KBM-7 (cell line): ENCODE measurements around the gene SPC25.
A peak's percentile ranks its signal among the peaks of the same experiment; 100 is the strongest.
"Not testable (repeated sequence)": the region's sequence is repeated elsewhere in the genome, so short reads cannot be mapped to it uniquely, and the experiment has no call there.

Source experiments
- DNase-seq: peaks from one replicate; pipeline ENCODE4 v3.0.0-alpha.2; 2015
- in situ Hi-C: fragments of 300-500 bp; cut with MboI; formaldehyde crosslinking; loops from 2 replicates; pipeline ENCODE4 v1.14.3; 2020; ENCODE audit warnings: low sequenced_read_pairs, low pct_unique_long_range_greater_than_20kb, mixed read lengths

SPC25 gene, protein sequence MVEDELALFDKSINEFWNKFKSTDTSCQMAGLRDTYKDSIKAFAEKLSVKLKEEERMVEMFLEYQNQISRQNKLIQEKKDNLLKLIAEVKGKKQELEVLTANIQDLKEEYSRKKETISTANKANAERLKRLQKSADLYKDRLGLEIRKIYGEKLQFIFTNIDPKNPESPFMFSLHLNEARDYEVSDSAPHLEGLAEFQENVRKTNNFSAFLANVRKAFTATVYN

DNA sequence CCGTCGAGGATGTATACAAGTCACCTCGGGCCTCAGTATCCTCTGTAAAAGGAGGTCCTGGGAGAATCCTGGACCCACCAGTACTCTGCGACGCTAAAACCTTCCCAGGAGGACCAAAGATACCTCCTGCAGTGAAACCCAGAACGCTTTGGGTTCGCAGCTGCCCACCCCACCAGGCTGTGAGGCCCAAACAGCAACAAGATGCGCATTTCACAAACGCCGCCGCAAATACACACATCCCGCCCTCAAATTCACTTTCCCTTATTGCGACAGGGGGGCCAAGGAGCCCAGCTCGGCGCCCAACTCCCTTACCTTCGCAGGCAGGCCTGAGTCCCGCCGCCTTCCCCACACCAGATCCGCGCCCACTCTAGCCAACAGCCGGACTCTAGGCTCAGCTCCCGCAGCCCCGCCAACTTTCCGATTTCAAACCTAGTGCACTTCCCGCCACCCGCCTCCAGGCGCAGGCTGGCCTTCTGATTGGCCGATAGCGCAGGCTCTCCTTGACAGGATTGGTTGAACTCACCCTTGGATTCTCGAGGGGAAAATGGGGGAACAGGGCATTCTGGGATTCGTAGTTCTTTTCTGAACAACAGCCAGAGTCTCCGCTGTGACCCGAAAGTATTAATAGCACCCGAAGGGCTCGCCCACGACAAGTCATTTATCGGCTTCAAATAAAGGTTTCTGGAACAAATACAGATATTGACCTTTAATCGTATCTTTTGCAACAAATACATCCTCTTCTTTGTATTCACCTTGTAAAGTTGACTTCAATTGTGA is at the start of gene SPC25:
SPC25 (minus strand) TSS at position 425 of the 777 bp plus-strand sequence. CDS start 911 bp downstream, outside the sequence.
- DNase-seq: peak; percentile 94
- in situ Hi-C loops: no loop called here

DNA sequence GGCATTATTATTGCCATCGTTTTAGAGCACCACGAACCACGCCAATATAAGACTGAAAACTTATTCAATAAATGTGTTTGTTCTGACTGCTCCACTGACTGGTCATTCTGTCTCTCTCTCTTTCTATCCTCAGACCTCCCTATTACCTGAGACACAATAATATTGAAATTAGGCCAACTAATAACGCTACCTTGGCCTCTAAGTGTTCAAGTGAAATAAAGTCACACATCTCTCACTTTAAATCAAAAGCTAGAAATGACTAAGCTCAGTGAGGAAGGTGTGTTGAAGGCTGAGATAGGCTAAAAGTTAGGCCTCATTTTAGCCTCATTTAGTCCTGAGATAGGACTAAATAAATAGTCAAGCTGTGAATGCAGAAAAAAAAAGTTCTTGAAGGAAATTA is 49.7 kb upstream of the SPC25 start:
- in situ Hi-C loops: no loop called here
- no peak for DNase-seq

DNA sequence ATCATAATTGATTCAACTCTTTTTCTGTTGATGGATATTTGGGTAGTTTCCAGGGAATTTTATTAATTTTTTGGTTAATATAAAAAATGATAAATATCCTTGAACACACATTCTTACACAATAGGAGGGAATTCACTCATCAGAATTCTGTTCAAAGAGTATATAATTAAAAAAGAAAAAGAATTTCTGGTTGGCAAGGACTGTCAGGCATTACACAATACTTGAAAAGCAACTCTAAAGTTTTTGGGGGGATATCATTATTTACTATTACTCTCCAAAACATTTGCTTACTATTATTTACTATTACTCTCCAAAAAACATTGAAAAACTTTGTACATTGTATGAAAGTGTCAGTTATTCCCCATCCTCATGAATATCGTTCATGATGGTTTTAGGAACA is 48.8 kb upstream of the SPC25 start:
- in situ Hi-C loops: no loop called here
- DNase-seq: no peak

DNA sequence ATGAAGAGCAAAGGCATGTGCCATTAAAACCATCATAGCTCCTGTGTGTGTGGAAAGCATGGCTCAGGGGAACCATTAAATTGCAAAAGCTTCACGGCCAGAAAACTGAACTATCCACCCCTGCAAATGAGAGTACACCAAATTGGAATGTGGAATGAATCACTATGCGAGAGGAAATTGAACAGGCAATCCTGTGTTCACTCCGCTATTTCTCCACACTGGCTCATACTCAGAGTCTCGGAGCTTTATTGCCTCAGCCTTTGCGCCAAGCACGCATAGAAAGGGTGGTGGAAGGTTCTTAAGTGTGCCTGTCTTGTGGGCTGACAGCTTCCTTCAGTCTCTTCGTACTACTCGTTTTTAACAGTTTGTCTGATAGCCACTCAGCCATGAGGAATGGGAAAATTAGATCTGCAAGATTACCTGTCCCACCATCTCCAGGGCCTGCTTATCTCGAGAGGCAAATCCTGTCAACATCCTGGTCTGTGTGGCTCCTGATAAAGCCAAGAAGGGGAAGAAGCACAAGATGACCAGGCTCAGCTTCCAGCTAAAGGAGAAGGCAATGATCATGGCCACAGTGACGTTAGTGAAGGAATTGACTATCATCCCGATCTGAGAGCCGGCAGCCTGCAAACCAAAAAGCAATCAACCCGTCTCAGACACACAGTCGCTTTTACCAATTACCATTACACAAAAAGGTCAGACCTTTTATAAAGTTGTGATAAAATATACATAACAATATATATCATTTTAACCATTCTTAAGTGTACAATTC is 45.8 kb upstream of the SPC25 start:
- in situ Hi-C loops: no loop called here
- DNase-seq: peak; percentile 27

DNA sequence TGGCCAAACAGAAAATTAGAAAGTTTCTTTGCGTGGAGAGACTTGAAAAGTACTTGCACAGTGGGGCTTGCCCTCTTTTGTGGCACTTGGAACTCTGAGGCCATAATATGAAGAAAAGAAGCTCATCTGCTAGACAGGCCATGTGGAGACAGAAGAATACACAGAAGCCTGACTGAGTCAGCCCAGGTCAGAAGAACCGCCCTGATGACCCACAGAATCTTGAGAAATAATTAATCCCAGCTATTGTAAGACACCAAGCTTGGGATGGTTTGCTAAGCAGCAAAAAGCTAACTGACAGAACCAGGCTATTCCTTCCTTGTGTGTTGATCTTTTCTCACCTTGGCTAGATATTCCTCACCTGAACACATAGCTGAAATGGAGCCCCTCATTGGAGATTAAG is 44.6 kb upstream of the SPC25 start:
- in situ Hi-C loops: no loop called here
- DNase-seq: no peak

DNA sequence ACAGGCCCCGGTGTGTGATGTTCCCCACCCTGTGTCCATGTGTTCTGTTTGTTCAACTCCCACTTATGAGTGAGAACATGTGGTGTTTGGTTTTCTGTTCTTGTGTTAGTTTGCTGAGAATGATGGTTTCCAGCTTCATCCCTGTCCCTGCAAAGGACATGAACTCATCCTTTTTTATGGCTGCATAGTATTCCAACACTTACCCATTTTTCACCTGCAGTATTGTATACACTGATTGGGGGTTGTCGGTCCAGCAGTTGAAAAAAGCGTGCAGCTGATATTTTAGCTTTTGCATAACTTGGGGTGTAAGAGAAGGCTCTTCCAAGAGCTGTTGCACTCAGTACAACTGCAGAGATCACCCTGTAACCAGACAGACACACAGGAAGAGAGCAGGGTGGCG is 41.9 kb upstream of the SPC25 start:
- in situ Hi-C loops: not testable (repeated sequence)

DNA sequence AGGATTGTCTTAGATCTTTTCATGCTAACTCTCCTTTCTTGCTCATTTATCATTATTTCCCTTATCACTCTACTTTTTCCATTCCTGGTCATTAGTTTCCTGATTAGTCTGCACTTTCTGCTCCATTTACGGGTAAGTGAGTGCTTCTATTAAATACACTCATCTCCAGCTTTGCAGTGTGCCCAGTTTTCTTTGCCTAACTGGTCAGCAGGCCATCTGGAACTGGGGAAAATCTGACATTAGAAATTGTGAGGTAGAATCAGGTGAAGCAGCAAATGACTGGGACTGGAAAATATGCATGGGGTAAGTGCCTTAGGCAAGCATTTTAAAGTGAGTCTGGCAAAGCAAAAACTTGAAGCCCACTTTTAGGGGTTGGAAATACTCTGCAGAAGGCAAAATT is 40.0 kb upstream of the SPC25 start:
- in situ Hi-C loops: no loop called here
- no peak for DNase-seq

More for the DNA sequence above, 41.9 kb upstream of the SPC25 start:
- DNase-seq: not testable (repeated sequence)

DNA sequence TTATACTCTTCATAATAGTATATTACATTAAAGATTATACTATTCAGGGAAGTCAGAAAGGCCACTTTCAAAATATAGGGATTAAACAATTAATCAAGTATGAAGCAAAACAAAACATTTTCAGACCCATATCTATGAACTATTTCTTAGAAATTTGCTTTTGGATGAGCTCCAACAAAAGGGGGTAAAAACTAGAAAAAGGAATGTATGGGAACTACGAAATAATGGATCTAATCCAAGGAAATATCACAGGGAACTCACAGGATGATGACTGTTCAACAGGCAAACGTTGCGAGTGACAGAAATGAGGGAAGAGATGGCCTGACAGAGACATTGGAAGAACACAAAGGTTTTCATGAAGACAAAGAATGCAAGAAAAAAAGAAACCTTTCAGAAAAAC is 38.8 kb upstream of the SPC25 start:
- in situ Hi-C loops: no loop called here
- no peak for DNase-seq

DNA sequence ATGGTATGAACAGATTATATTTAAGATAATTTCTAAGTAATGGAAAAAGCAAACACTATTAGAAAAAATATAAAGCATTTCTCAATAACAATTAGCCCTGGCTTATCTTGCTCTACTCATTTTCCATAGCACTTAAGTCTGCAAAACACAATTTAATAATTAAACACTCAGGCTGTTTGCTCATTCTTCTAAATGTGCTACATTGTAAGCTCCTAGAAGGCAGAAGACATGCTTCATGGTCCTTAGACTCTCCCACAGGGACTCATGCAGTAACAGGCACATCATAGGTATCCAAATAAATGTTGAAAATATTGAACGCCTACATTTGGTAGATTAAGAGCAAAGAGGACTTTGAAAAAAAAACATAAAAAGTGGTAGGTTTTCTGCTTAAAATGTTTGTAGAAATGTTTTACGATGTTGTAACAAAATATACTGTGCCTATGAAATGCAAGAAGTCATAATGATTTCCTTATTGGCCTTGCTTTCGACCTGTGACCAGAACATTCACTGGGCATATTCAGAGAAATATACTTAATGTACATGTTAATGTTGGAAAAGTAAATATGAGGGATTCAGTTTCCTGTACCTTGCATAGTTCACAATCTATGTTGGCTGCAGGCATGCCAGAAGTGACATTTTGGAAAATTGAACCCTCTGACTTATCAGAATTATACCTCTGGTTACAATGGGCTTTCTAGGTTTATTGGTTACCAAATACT is 38.0 kb upstream of the SPC25 start:
- in situ Hi-C loops: no loop called here
- DNase-seq: no peak

DNA sequence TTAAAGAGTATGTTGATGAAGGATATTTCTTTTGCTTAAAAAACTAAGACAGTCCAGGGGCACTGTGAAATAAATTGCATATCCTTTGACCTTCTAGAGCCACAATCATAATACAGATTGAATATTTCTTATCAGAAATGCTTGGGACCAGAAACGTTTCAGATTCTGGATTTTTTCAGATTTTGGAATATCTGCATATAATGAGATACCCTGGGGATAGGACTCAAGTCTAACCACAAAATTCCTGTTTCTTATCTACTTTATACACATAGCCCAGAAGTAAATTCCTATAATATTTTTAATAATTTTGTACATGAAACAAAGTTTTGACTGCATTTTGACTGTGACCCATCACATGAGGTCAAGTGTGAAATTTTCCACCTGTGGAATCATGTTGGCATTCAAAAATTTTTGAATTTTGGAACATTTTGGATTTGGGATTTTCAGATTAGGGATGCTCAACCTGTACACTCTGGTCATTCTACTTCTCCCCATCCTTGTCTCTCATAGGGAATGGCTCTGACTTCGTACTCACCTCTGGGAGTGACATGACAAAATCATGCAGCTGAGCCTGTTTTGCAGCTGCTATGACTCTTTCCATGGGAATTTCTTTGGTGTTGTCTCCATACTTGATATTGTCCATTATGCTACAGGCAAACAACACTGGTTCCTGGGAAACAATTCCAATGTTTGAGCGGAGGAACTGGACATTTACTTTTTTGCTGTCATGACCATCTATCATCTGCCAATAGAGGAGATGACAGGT is 36.6 kb upstream of the SPC25 start:
- in situ Hi-C loops: no loop called here

DNA sequence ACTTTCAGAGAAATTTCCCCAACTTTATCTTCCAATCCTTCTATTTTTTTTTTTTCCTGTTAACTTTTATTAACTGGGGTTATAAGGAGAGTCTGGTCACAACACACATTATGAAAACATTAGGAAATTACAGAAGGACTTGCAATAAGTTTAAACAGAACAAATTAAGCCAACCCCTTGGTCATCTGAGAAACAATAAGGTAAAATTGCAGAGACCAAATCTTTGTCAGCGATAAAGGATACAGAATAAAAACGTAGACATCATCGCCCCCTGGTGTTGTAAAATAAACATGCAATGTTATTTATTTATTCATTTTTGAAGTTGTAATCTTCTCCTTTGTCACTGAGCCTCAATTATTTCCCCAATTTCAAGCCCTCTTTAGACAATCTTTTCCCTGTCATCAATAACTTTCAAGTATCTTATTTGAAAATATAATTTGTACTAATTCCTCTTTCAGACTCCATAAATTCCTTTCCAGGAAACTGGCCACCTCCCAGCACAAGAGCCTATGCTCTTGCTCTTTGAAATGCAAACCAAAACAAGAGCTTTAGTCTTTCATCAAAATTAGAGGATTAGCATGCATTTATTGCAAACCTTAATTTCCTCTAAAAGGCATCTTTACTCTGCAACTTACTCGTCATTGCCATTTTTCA is 30.4 kb upstream of the SPC25 start:
- peak; percentile 77 for DNase-seq
- in situ Hi-C loops: loop anchor here (25.0 kb wide), 2 partner anchors 133 to 583 kb away; no protein-coding TSS in a partner anchor

More for the DNA sequence above, 36.6 kb upstream of the SPC25 start:
- no peak for DNase-seq

DNA sequence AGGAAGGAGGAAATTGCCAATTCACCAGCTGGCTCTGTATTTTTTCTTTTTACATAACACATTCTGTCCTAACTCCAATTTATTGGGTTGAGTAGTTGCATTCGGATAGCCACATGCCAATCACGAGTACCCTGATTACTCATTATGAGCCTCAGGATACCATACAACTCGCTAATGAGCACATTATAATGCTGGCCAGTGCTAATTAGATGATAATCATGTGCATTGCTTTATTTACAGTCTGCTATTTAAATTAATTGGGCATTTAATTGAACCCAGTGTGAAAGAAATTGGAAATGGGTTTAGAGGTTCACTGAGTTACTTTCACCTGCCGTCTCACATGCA is 26.1 kb upstream of the SPC25 start:
- DNase-seq: no peak
- in situ Hi-C loops: loop anchor here (25.0 kb wide), 2 partner anchors 129 to 579 kb away; no protein-coding TSS in a partner anchor

DNA sequence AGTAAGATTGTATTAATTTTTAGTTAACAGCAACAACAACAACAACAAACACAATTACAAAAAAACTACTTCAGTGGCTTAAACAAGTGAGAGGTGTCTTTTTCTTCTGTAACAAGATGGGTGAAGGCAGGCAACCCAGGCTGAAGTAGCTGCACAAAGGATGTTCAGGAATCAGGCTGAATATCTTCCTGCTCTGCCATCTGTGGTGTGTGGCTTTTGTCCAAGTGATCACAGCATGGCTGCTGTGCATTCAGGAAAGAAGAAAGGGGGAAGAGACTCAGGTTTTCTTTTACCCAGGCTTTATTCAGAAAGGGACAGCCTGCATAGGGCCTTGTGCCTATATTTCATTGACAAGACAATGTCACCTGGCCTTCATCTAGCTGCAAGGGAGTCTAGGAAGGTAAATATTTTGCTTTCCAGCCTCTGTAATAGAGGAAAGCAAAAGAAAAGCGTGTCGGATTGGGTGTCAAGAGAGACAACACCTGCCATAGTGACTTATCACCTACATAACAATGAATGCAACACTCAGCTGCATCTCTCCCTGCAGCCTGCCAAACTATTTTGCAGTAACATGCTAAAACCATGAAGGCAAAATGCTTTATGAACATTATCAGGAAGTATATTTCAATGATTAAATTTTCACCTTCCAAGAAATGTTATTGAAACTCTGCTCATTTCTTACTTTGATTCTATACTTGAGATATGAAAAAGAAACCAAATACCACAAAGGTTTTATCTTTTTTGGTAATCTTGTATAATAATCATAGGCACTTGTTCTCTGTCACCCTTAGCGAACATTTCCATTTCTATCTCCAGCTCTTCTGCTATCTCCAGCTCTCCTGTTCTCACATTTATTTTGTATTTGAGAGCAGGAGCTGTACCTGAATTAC is 25.5 kb upstream of the SPC25 start:
- peak; percentile 14 for DNase-seq
- in situ Hi-C loops: loop anchor here (25.0 kb wide), 2 partner anchors 128 to 578 kb away; no protein-coding TSS in a partner anchor

DNA sequence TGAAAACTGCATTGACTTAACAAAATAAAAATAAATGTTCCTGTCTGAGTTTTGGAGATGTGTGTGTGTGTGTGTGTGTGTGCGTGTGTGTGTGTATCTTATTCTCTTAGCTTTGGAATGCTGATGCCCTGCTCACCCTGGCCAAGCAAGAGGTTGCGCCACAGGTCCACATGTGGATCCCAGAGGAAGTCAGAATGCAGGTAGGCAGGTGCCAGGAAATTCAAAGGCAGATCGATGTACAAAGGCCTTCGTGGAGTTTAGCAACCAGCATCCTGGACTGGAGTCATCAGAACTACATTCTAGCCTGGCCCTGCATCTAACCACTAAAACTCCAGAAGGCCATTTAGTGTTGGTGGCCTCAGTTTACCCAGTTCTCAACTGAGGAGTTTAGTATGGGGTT is 23.3 kb upstream of the SPC25 start:
- in situ Hi-C loops: loop anchor here (25.0 kb wide), 2 partner anchors 126 to 576 kb away; no protein-coding TSS in a partner anchor
- DNase-seq: no peak

DNA sequence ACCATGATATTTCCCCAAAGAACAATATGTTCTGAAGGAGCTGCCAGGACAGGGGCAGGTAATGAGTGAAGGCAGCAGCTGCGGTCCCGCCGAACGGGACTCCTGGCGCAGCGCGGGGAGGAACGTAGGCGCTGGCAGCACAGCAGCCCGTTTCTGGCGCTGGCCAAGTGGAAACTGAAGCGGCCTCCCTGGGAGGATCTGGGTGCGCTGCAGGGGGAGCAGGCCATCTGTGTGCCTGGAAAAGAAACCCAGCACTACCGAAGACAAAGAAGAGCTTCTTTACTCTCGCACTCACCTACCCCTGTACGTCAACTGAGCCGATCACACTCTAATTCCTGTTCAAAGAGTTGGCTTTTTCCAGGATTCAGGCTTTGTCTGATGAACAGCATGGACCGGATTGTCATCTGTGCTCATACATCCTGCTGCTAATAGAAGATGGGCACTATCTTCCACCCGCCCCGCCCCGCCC is 22.7 kb upstream of the SPC25 start:
- in situ Hi-C loops: loop anchor here (25.0 kb wide), 2 partner anchors 126 to 576 kb away; no protein-coding TSS in a partner anchor
- peak; percentile 28 for DNase-seq

DNA sequence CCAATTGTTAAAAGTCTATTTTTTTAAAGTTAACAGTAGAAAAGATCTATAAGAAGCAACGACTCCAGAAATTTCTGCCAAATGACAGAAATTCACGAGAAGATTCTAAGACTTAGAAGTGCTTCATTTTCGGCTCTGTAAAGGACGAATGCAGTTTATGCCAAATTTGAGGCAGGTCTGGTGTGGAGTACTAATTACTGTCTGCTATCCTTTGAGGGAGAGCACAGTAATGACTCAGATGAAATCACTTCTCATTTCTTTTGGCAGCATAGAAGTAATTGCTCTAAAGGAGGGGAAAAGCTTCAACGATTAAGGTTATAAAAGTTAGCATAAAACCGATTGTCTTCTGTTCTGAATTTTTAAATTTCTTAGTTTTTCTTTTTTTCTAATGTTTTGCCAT is 22.2 kb upstream of the SPC25 start:
- in situ Hi-C loops: loop anchor here (25.0 kb wide), 2 partner anchors 125 to 575 kb away; no protein-coding TSS in a partner anchor
- peak; percentile 30 for DNase-seq

DNA sequence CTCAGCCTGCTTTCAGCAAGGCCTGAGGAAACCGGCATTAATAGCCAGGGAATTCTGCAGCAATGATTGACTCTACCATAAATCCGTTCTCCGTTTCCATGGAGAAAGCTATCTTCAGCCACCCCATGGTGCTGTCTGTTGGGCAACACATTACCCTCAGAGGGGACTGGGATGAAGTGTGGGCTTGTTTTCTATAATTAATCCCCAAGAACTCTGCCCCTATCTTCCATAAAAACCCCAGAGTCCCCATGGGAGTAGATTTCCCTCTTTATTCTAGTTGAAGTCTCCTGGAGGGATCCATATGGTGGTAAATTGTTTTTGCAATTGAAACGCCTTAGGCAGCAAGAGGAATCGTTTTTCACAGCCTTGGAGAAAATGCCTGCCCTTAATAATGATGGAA is 20.1 kb upstream of the SPC25 start:
- DNase-seq: no peak
- in situ Hi-C loops: loop anchor here (25.0 kb wide), 2 partner anchors 123 to 573 kb away; no protein-coding TSS in a partner anchor
